OCI-LY1 (cell line): ENCODE results near the gene FARS2.

Experiments
- EZH2 ChIP-seq: fragments of 200-600 bp; sonication (generic), shearing (Covaris generic); IDR thresholded peaks from 2 replicates; pipeline ENCODE4 v1.8.0; 2017; ENCODE audit warnings: borderline replicate concordance, mixed run types, mild to moderate bottlenecking, antibody characterized with exemption, low read length, moderate library complexity, mixed read lengths
- TF ChIP-seq, protein P1 (sequence below): fragments of 200-600 bp; sonication (generic), shearing (Covaris generic); IDR thresholded peaks from 2 replicates; pipeline ENCODE4 v1.5.1; 2017; ENCODE audit warnings: mild to moderate bottlenecking, antibody characterized with exemption, low read length, moderate library complexity, mixed read lengths

GRCh38 chr6:5736016-5736738 lies 474.9 kb downstream of the FARS2 start:
- TF ChIP-seq, protein P1, sequence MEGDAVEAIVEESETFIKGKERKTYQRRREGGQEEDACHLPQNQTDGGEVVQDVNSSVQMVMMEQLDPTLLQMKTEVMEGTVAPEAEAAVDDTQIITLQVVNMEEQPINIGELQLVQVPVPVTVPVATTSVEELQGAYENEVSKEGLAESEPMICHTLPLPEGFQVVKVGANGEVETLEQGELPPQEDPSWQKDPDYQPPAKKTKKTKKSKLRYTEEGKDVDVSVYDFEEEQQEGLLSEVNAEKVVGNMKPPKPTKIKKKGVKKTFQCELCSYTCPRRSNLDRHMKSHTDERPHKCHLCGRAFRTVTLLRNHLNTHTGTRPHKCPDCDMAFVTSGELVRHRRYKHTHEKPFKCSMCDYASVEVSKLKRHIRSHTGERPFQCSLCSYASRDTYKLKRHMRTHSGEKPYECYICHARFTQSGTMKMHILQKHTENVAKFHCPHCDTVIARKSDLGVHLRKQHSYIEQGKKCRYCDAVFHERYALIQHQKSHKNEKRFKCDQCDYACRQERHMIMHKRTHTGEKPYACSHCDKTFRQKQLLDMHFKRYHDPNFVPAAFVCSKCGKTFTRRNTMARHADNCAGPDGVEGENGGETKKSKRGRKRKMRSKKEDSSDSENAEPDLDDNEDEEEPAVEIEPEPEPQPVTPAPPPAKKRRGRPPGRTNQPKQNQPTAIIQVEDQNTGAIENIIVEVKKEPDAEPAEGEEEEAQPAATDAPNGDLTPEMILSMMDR: no peak
- no peak for TF ChIP-seq EZH2
